Esophagus squamous epithelium (tissue), 5 donors: ENCODE measurements around the gene APOBEC3H. TPM values are rescaled to one million over a fixed set of nuclear protein-coding genes. Genes with fewer than 3 reads are reported as not detected.

Source experiments
- DNase-seq: peaks from one replicate; lab custom pipeline; 2025; lab: John Stamatoyannopoulos, UW
- H3K27ac ChIP-seq, 4 donors: fragments of 200-600 bp; sonication (generic); one replicate each; pipeline ENCODE4 v1.5.1; 2016 to 2019; ENCODE audit warnings: mild to moderate bottlenecking in 1 of 4
- H3K27me3 ChIP-seq, 4 donors: fragments of 200-600 bp; sonication (generic); 1 replicate in 3 of 4; 2 replicates in 1 of 4; pipeline versions ENCODE4 v1.5.1 to v1.6.0; 2017 to 2021; ENCODE audit warnings: antibody characterized with exemption in 1 of 4
- H3K36me3 ChIP-seq, 3 donors: fragments of 200-600 bp; sonication (generic); one replicate each; pipeline ENCODE4 v1.5.1; 2016 to 2019
- H3K4me1 ChIP-seq, 3 donors: fragments of 200-600 bp; sonication (generic); one replicate each; pipeline ENCODE4 v1.5.1; 2017 to 2019
- H3K4me3 ChIP-seq, 4 donors: fragments of 200-600 bp; sonication (generic); 1 replicate in 3 of 4; 2 replicates in 1 of 4; pipeline ENCODE4 v1.5.1; 2016 to 2019; ENCODE audit warnings: mild to moderate bottlenecking in 2 of 4, moderate library complexity in 1 of 4
- H3K9me3 ChIP-seq, 3 donors: fragments of 200-600 bp; sonication (generic); one replicate each; pipeline ENCODE4 v1.5.1; 2016 to 2019
- CTCF ChIP-seq, 6 experiments: fragments of 450-650 bp in 4 of 6; fragments of 200-600 bp in 2 of 6; sonication (generic) in 2 of 6; IDR thresholded peaks; one replicate each; pipeline ENCODE4 v1.5.1; 2016 to 2019; ENCODE audit warnings: antibody characterized with exemption in 6 of 6, mild to moderate bottlenecking in 4 of 6, moderate library complexity in 4 of 6
- POLR2A ChIP-seq, 4 donors: fragments of 450-650 bp; IDR thresholded peaks; one replicate each; pipeline ENCODE4 v1.6.1; 2017; ENCODE audit warnings: antibody characterized with exemption in 4 of 4, mild to moderate bottlenecking in 4 of 4, moderate library complexity in 3 of 4
- WGBS, 2 donors: methylation state at CpG; one replicate each; pipeline ENCODE4 v1.1.5; 2018; 5-methylcytosine and 5-hydroxymethylcytosine counted together
- intact Hi-C: fragments of 100-400 bp; cut with DNase I; formaldehyde crosslinking; loops from one replicate; pipeline ENCODE4 v1.15.0; 2022
- total RNA-seq, 4 donors: library from RNA; depleted of rRNA; stranded (reverse); fragments of >200 nt; gene quantifications; one replicate each; pipeline ENCODE4 v1.1.0, GENCODE V29; 2016
- donor health status: DM: yes; HTN: yes; CAD: no.

APOBEC3H gene
- total RNA-seq, 4 donors from 2014 or later = 0.92 to 0.95 TPM; not detected in 2

GRCh38 chr22:39146256-39147101 lies 49.4 kb downstream of the APOBEC3H start:
- no peak for TF ChIP-seq CTCF (IDR thresholded peaks at IDR 0.05)
- TF ChIP-seq POLR2A (IDR thresholded peaks at IDR 0.05) = no peak
- intact Hi-C loops = no loop called here
- WGBS, 2 donors = 47 to 77% methylated on average over 4 to 5 of the region's 6 CpGs
- DNase-seq = no peak
- no peaks in the 10 kb centered on the region for H3K9me3 ChIP-seq
- peaks cover 0 to 15% (median 6%) of the 10 kb centered on the region in 3 donors for H3K36me3 ChIP-seq
- peak overlapping the region; percentile 85 to 95 (median 91) for H3K4me3 ChIP-seq
- H3K4me1 ChIP-seq = peaks cover 31 to 76% (median 62%) of the 10 kb centered on the region in 3 donors
- H3K27me3 ChIP-seq = no peaks in the 10 kb centered on the region
- H3K27ac ChIP-seq = peak overlapping the region; percentile 85 to 96 (median 92)

- TF ChIP-seq POLR2A (IDR thresholded peaks at IDR 0.05) (no peak), CTCF (IDR thresholded peaks at IDR 0.05) (no peak)
- peaks cover 0 to 15% (median 6%) of the 10 kb centered on the region in 3 donors for H3K36me3 ChIP-seq
- intact Hi-C loops = no loop called here
- H3K27me3 ChIP-seq = no peaks in the 10 kb centered on the region
- peaks cover 34 to 83% (median 65%) of the 10 kb centered on the region in 3 donors for H3K4me1 ChIP-seq
- H3K4me3 ChIP-seq = no peak overlapping the region
- no peak for DNase-seq
- H3K9me3 ChIP-seq = no peaks in the 10 kb centered on the region
- WGBS, 2 donors = 85 to 91% methylated on average over 3 of the region's 5 CpGs
- H3K27ac ChIP-seq = peak overlapping the region; percentile 66 to 96 (median 92)
Observed at GRCh38 chr22:39147335-39148025, 50.4 kb downstream of the APOBEC3H start.

GRCh38 chr22:39148026-39148726 lies 51.1 kb downstream of the APOBEC3H start:
- DNase-seq = no peak
- H3K9me3 ChIP-seq = no peaks in the 10 kb centered on the region
- peaks cover 0 to 15% (median 6%) of the 10 kb centered on the region in 3 donors for H3K36me3 ChIP-seq
- intact Hi-C loops = no loop called here
- H3K4me3 ChIP-seq = peak overlapping the region in 1 of 4 donors; percentile 97
- H3K27me3 ChIP-seq = peaks cover 0 to 4% (median 0%) of the 10 kb centered on the region in 4 donors
- TF ChIP-seq CTCF (IDR thresholded peaks at IDR 0.05) = no peak
- TF ChIP-seq POLR2A (IDR thresholded peaks at IDR 0.05) = no peak
- WGBS, 2 donors = 63 to 81% methylated on average over 5 to 14 of the region's 16 CpGs
- H3K27ac ChIP-seq = peak overlapping the region; percentile 66 to 96 (median 92)
- peaks cover 37 to 88% (median 68%) of the 10 kb centered on the region in 3 donors for H3K4me1 ChIP-seq

- Histone ChIP-seq H3K27me3 (peaks cover 0 to 11% (median 0%) of the 10 kb centered on the region in 4 donors), H3K4me3 (peak overlapping the region in 2 of 4 donors; percentile 4 to 97), H3K9me3 (no peaks in the 10 kb centered on the region), H3K27ac (peak overlapping the region; percentile 66 to 96 (median 92)), H3K4me1 (peaks cover 38 to 89% (median 67%) of the 10 kb centered on the region in 3 donors), H3K36me3 (peaks cover 0 to 15% (median 6%) of the 10 kb centered on the region in 3 donors)
- DNase-seq = no peak
- intact Hi-C loops = no loop called here
- 61 to 100% methylated on average over 1 to 5 of the region's 9 CpGs for WGBS, 2 donors
- TF ChIP-seq CTCF (IDR thresholded peaks at IDR 0.05) (no peak), POLR2A (IDR thresholded peaks at IDR 0.05) (no peak)
Observed at GRCh38 chr22:39148727-39149535, 51.9 kb downstream of the APOBEC3H start.
